CD8-positive, alpha-beta memory T cell (primary cell): ENCODE measurements around the gene SEMG2. TPM values are rescaled to one million over a fixed set of nuclear protein-coding genes. Genes with fewer than 3 reads are reported as not detected.

ENCODE experiments used
- CTCF ChIA-PET: fragments of 350-600 bp; sonication (Branson Sonifier 250); formaldehyde crosslinking; loops from one replicate; lab custom pipeline; 2021; ENCODE audit warnings: antibody characterized with exemption; lab: Charles Lee
- POLR2A ChIA-PET: fragments of 350-600 bp; sonication (Branson Sonifier 250); formaldehyde crosslinking; loops from one replicate; lab custom pipeline; 2021; ENCODE audit warnings: antibody characterized with exemption; lab: Charles Lee
- DNase-seq, 5 donors: peaks; one replicate each; pipeline versions ENCODE4 v3.0.0 to v3.0.0-alpha.2; 2020 to 2022; ENCODE audit warnings: mixed read lengths in 1 of 5
- H3K27ac ChIP-seq: one replicate; pipeline ENCODE4 v1.7.0; 2013; ENCODE audit warnings: low read depth, mild to moderate bottlenecking, low read length, moderate library complexity
- H3K27me3 ChIP-seq: 2 replicates; pipeline ENCODE4 v1.7.0; 2013; ENCODE audit warnings: low read length, mild to moderate bottlenecking; ENCODE audit not compliant: insufficient read depth, poor library complexity, severe bottlenecking
- H3K36me3 ChIP-seq: 2 replicates; pipeline ENCODE4 v1.7.0; 2013; ENCODE audit warnings: mild to moderate bottlenecking, low read length, moderate library complexity; ENCODE audit not compliant: insufficient read depth
- H3K4me1 ChIP-seq: 2 replicates; pipeline ENCODE4 v1.7.0; 2013; ENCODE audit warnings: mild to moderate bottlenecking, low read length, moderate library complexity; ENCODE audit not compliant: insufficient read depth
- H3K4me3 ChIP-seq: 2 replicates; pipeline ENCODE4 v1.7.0; 2013; ENCODE audit warnings: mild to moderate bottlenecking, low read length
- H3K9me3 ChIP-seq: 2 replicates; pipeline ENCODE4 v1.7.0; 2013; ENCODE audit warnings: mild to moderate bottlenecking, low read length
- H3K27ac Mint-ChIP-seq, 8 donors: one replicate each; pipeline ENCODE4 v1.8.0; 2020 to 2021; ENCODE audit warnings: mixed read lengths in 8 of 8, mild to moderate bottlenecking in 6 of 8, inconsistent platforms in 3 of 8, moderate library complexity in 3 of 8
- H3K27me3 Mint-ChIP-seq, 2 donors: one replicate each; pipeline ENCODE4 v1.8.0; 2020 to 2021; ENCODE audit warnings: mixed read lengths in 2 of 2, mild to moderate bottlenecking in 1 of 2, moderate library complexity in 1 of 2
- H3K36me3 Mint-ChIP-seq, 3 donors: one replicate each; pipeline ENCODE4 v1.8.0; 2020 to 2021; ENCODE audit warnings: mixed read lengths in 3 of 3, inconsistent platforms in 1 of 3, mild to moderate bottlenecking in 1 of 3
- H3K4me1 Mint-ChIP-seq, 3 donors: one replicate each; pipeline ENCODE4 v1.8.0; 2020 to 2021; ENCODE audit warnings: mixed read lengths in 3 of 3, inconsistent platforms in 1 of 3, mild to moderate bottlenecking in 1 of 3
- H3K4me3 Mint-ChIP-seq, 7 donors: one replicate each; pipeline ENCODE4 v1.8.0; 2020 to 2021; ENCODE audit warnings: mixed read lengths in 7 of 7, mild to moderate bottlenecking in 6 of 7, moderate library complexity in 4 of 7, inconsistent platforms in 2 of 7
- H3K9me3 Mint-ChIP-seq, 5 donors: one replicate each; pipeline ENCODE4 v1.8.0; 2020 to 2022; ENCODE audit warnings: mixed read lengths in 5 of 5, mild to moderate bottlenecking in 3 of 5, moderate library complexity in 2 of 5, inconsistent platforms in 1 of 5
- polyA plus RNA-seq: library from polyadenylated mRNA; unstranded; fragments of 300-500 nt; fragmentation: Illumina TruSeq; gene quantifications from one replicate; pipeline ENCODE4 v1.2.3, GENCODE V29; 2021
- total RNA-seq, 2 experiments: library from RNA; stranded (reverse); gene quantifications; one replicate each; pipeline ENCODE4 v1.2.3, GENCODE V29; 2021

SEMG2 gene
- total and polyA plus RNA-seq, 3 experiments from 2014 or later: not detected

DNA sequence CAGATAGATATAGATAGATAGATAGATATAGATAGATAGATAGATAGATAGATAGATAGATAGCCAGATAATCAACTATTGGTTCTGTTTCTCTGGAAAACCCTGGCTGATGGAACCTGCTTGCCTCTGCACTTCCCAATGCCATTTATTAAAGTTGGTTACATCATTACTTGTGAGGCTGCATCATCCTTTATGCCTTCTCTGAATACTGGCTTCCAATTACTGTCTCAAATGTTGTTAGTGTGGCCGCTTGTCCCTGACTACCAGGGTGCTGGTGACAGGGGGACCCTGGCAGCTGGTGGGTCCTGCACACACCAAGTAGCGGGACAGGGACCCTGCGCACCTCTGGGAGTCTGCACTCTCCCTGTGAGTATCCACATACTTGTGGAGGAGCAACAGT, 37.1 kb downstream of the SEMG2 start:
- Mint-ChIP-seq H3K4me3 (no peak overlapping the region), H3K27me3 (peaks cover 26 to 57% of the 10 kb centered on the region in 2 donors), H3K27ac (no peak overlapping the region), H3K36me3 (no peaks in the 10 kb centered on the region), H3K4me1 (no peaks in the 10 kb centered on the region), H3K9me3 (no peaks in the 10 kb centered on the region)
- ChIA-PET POLR2A (no interaction called here), CTCF (no interaction called here)
- Histone ChIP-seq H3K27me3 (peaks cover 7% of the 10 kb centered on the region), H3K9me3 (no peaks in the 10 kb centered on the region), H3K36me3 (no peaks in the 10 kb centered on the region), H3K4me3 (no peak overlapping the region), H3K27ac (no peak overlapping the region), H3K4me1 (no peaks in the 10 kb centered on the region)
- no peak for DNase-seq

DNA sequence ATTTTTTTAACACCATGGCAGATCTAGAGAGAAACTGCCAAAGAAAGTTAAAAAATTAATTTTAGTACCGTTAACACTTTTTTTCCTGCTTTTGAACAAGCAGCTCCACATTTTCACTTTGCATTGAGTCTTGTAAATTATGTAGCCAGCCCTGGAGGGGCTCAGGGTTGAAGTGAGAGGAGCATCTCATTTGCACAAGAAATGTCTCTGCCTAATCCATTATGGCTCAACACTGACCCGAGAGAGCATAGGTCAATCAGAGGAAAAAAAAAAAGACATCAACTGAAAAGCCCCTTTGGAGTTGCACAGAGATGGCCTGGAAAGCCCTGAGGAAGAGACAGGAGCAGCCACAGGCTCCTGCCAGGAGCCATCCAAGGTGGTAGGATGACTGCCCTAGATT, 37.5 kb downstream of the SEMG2 start:
- Mint-ChIP-seq H3K4me1 (no peaks in the 10 kb centered on the region), H3K4me3 (no peak overlapping the region), H3K27me3 (peaks cover 22 to 53% of the 10 kb centered on the region in 2 donors), H3K36me3 (no peaks in the 10 kb centered on the region), H3K9me3 (no peaks in the 10 kb centered on the region), H3K27ac (no peak overlapping the region)
- Histone ChIP-seq H3K4me1 (no peaks in the 10 kb centered on the region), H3K9me3 (no peaks in the 10 kb centered on the region), H3K27me3 (peaks cover 5% of the 10 kb centered on the region), H3K36me3 (no peaks in the 10 kb centered on the region), H3K27ac (no peak overlapping the region), H3K4me3 (no peak overlapping the region)
- POLR2A ChIA-PET: no interaction called here
- no peak for DNase-seq
- CTCF ChIA-PET: no interaction called here

DNA sequence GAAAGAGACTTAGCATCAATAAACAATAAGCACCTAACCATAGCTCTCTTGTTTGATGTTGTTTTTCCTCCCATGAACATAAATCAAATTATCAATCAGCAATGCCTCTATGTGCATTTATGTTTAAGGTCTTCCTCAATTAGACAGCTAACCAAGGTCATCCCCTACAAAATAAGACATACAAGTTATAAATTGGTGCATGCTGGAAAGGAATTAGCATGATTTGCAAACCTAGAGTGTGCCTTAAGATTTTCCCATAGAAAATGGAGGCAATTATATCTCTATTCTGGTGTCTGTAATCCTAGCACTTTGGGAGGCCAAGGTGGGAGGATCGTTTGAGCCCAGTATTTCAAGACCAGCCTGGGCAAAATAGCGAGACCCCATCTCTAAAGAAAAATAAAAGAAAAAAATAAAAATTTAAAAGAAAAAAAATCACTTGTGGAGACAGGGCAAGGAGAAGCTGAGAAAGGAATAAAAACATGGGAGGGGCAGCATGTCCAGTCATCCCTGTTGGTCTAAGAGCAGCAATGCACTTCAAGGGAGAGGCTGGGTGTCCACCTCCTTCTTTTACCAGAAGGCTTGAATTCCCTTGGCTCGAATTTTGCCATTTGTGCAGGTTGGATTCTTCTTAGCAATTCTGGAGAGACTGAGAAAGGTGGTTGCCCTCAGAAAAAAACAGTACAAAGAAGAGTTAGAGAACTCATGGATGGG, 42.5 kb downstream of the SEMG2 start:
- Mint-ChIP-seq H3K9me3 (no peaks in the 10 kb centered on the region), H3K4me3 (no peak overlapping the region), H3K27ac (no peak overlapping the region), H3K4me1 (no peaks in the 10 kb centered on the region), H3K36me3 (no peaks in the 10 kb centered on the region), H3K27me3 (peaks cover 16 to 46% of the 10 kb centered on the region in 2 donors)
- Histone ChIP-seq H3K36me3 (no peaks in the 10 kb centered on the region), H3K27me3 (peaks cover 3% of the 10 kb centered on the region), H3K4me1 (no peaks in the 10 kb centered on the region), H3K9me3 (no peaks in the 10 kb centered on the region), H3K4me3 (no peak overlapping the region), H3K27ac (no peak overlapping the region)
- CTCF ChIA-PET: no interaction called here
- POLR2A ChIA-PET: no interaction called here
- no peak for DNase-seq

DNA sequence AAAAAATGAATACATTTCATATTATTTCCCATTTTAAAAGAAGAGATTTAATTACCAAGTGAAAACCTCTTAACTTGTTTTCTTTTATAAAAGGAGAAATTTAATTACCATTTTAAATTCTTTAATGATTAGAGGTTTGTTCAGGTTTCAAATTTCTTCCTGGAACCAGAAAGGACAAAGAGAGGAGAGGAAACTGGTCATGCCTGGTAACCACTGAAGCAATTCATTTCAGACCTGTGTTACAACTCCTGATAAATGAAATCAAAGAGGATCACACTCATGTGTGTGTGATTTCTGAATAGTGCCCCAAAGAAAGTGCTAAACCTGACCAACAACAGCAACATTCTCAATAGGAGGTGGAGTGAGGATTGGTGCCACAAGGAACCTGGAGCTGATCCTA, 45.8 kb downstream of the SEMG2 start:
- Histone ChIP-seq H3K27me3 (no peaks in the 10 kb centered on the region), H3K4me1 (no peaks in the 10 kb centered on the region), H3K9me3 (no peaks in the 10 kb centered on the region), H3K4me3 (no peak overlapping the region), H3K27ac (no peak overlapping the region), H3K36me3 (no peaks in the 10 kb centered on the region)
- no peaks in the 10 kb centered on the region for H3K36me3 Mint-ChIP-seq
- ChIA-PET POLR2A (no interaction called here), CTCF (no interaction called here)
- no peaks in the 10 kb centered on the region for H3K9me3 Mint-ChIP-seq
- DNase-seq: no peak
- no peak overlapping the region for H3K4me3 Mint-ChIP-seq
- H3K4me1 Mint-ChIP-seq: no peaks in the 10 kb centered on the region
- peaks cover 18 to 40% of the 10 kb centered on the region in 2 donors for H3K27me3 Mint-ChIP-seq
- H3K27ac Mint-ChIP-seq: no peak overlapping the region

DNA sequence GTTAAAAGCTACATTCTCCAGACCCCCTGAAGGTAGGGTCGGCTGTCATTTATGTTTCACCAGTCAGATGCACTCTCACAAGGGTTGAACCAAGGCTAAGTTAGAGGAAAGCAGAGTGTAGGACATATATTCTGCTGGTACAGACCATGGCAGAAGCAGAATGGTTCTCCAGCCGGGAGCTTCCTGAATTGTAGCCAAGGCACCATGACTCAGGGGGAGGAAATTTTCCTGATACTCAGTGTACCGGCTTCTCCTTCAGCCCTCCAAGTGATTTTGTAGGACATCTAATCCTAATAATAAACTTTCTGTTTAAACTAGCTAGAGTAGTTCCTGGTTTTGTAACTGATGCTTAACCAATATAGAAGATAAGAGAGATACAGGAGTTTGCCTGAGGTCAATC, 47.4 kb downstream of the SEMG2 start:
- no peak for DNase-seq

DNA sequence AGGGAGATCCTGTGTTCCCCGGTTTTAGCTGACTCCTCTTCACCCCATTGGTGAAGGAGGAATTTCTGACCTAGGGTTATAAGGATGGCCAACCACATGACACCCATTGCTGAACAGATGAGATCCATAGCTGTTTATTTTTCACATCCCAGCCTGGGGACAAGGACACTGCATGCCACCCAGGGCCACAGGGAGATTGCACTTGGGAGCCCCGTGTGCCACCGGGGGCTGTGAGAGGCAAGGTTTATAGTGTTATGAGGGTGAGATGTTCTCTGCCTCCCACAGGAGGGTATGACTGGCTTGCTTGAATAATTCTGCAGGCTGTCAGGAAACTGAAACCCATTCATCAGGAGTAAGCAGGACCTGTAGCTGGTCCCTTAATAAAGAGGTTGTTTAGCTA, 47.9 kb downstream of the SEMG2 start:
- no peak for DNase-seq
- Histone ChIP-seq H3K36me3 (no peaks in the 10 kb centered on the region), H3K4me3 (no peak overlapping the region), H3K9me3 (no peaks in the 10 kb centered on the region), H3K27ac (no peak overlapping the region), H3K27me3 (no peaks in the 10 kb centered on the region), H3K4me1 (no peaks in the 10 kb centered on the region)
- no peaks in the 10 kb centered on the region for H3K36me3 Mint-ChIP-seq
- no peaks in the 10 kb centered on the region for H3K4me1 Mint-ChIP-seq
- H3K27me3 Mint-ChIP-seq: peaks cover 18 to 47% of the 10 kb centered on the region in 2 donors
- ChIA-PET CTCF (interaction anchor here (1.3 kb wide), 1 partner anchor 25 kb away, joined by 5 read pairs; no protein-coding TSS in a partner anchor), POLR2A (no interaction called here)
- no peak overlapping the region for H3K27ac Mint-ChIP-seq
- no peak overlapping the region for H3K4me3 Mint-ChIP-seq
- no peaks in the 10 kb centered on the region for H3K9me3 Mint-ChIP-seq

More for the DNA sequence above, 47.4 kb downstream of the SEMG2 start:
- POLR2A ChIA-PET: no interaction called here
- Mint-ChIP-seq H3K27me3 (peaks cover 18 to 43% of the 10 kb centered on the region in 2 donors), H3K4me3 (no peak overlapping the region), H3K4me1 (no peaks in the 10 kb centered on the region), H3K9me3 (no peaks in the 10 kb centered on the region), H3K36me3 (no peaks in the 10 kb centered on the region), H3K27ac (no peak overlapping the region)
- H3K9me3 ChIP-seq: no peaks in the 10 kb centered on the region
- no peaks in the 10 kb centered on the region for H3K36me3 ChIP-seq
- H3K4me3 ChIP-seq: no peak overlapping the region
- H3K27ac ChIP-seq: no peak overlapping the region
- H3K4me1 ChIP-seq: no peaks in the 10 kb centered on the region
- no peaks in the 10 kb centered on the region for H3K27me3 ChIP-seq
- CTCF ChIA-PET: interaction anchor here (1.3 kb wide), 1 partner anchor 26 kb away, joined by 5 read pairs; no protein-coding TSS in a partner anchor

DNA sequence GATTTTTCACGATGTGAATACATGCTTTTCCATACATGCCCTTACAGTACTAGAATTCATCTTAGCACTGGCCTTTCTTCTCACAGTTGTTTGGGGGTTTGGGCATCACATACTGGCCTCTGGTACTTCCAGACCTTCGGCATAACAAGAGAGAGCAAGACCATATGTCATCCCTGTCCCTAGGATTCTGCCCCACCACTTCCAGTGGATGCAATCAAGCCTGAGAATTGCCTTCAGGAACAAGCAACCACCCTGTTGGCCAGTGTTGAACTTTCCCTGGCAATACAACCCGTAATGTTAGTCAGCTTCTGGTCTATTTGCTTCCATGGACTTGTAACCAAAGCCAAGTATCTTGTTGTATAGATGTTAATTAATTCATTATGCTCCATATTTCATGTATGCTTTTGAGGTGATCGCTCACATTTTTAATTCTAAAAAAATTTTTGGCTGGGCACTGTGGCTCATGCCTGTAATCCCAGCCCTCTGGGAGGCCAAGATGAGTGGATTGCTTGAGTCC, 48.6 kb downstream of the SEMG2 start:
- H3K4me3 ChIP-seq: no peak overlapping the region
- ChIA-PET POLR2A (no interaction called here), CTCF (no interaction called here)
- H3K27me3 ChIP-seq: no peaks in the 10 kb centered on the region
- Mint-ChIP-seq H3K9me3 (no peaks in the 10 kb centered on the region), H3K27ac (peak overlapping the region in 1 of 8 donors; percentile 41), H3K36me3 (no peaks in the 10 kb centered on the region), H3K4me3 (no peak overlapping the region), H3K4me1 (no peaks in the 10 kb centered on the region), H3K27me3 (peaks cover 21 to 47% of the 10 kb centered on the region in 2 donors)
- no peaks in the 10 kb centered on the region for H3K4me1 ChIP-seq
- H3K27ac ChIP-seq: no peak overlapping the region
- H3K9me3 ChIP-seq: no peaks in the 10 kb centered on the region
- no peak for DNase-seq
- H3K36me3 ChIP-seq: no peaks in the 10 kb centered on the region
